ENCODE measurements around the gene SYK.

SYK gene

GRCh38 chr9:90851444-90851843 lies 49.8 kb downstream of the SYK start:
- H3K4me1 ChIP-seq (ENCODE audit: control insufficient read depth, insufficient read depth, low read length): no peaks in the 10 kb centered on the region
- no peaks in the 10 kb centered on the region for H3K9me3 ChIP-seq (ENCODE audit: control insufficient read depth, insufficient read depth, low read length)
- H3K4me3 ChIP-seq (ENCODE audit: low read depth, low read length): no peak overlapping the region
- H3K9ac ChIP-seq (ENCODE audit: low read depth, low read length): no peak overlapping the region
- H3K36me3 ChIP-seq (ENCODE audit: control insufficient read depth, insufficient read depth, low read length): no peaks in the 10 kb centered on the region
- no peaks in the 10 kb centered on the region for H3K27me3 ChIP-seq (ENCODE audit: control insufficient read depth, insufficient read depth, low read length)
- H3K27ac ChIP-seq (ENCODE audit: low read depth, low read length): no peak overlapping the region

- Histone ChIP-seq H3K36me3 (ENCODE audit: control insufficient read depth, insufficient read depth, low read length) (no peaks in the 10 kb centered on the region), H3K27me3 (ENCODE audit: control insufficient read depth, insufficient read depth, low read length) (no peaks in the 10 kb centered on the region), H3K9me3 (ENCODE audit: control insufficient read depth, insufficient read depth, low read length) (no peaks in the 10 kb centered on the region), H3K27ac (ENCODE audit: low read depth, low read length) (no peak overlapping the region), H3K9ac (ENCODE audit: low read depth, low read length) (no peak overlapping the region), H3K4me1 (ENCODE audit: control insufficient read depth, insufficient read depth, low read length) (no peaks in the 10 kb centered on the region), H3K4me3 (ENCODE audit: low read depth, low read length) (no peak overlapping the region)
Observed at GRCh38 chr9:90853945-90854344, 52.3 kb downstream of the SYK start.

DNA sequence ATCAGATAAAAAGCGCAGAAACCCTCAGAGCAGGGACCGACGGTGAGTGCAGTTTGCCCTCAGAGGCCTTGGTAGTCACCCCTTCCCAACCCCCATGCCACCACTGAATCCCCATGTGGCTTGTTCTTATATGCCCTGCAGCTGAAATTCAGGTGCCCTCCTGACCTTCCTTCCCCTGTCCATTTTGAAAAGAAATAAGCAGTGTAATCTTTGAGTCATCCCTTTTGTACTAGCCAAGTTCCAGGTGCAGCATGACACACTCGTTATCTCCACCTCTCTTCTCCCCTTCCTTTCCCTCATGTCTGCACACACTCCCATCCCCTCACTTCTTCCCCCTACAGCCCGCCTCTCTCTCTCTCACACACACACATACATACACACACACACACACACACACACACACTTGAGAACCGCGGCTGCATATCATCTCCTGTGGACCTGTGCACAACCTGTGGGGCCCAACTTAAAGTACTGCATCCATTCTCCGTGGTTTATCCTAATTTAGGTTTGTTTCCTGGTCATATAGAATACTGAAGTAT lies 53.1 kb downstream of the SYK start:
- Histone ChIP-seq H3K9ac (ENCODE audit: low read depth, low read length) (no peak overlapping the region), H3K27me3 (ENCODE audit: control insufficient read depth, insufficient read depth, low read length) (no peaks in the 10 kb centered on the region), H3K4me1 (ENCODE audit: control insufficient read depth, insufficient read depth, low read length) (no peaks in the 10 kb centered on the region), H3K9me3 (ENCODE audit: control insufficient read depth, insufficient read depth, low read length) (no peaks in the 10 kb centered on the region), H3K4me3 (ENCODE audit: low read depth, low read length) (no peak overlapping the region), H3K36me3 (ENCODE audit: control insufficient read depth, insufficient read depth, low read length) (no peaks in the 10 kb centered on the region), H3K27ac (ENCODE audit: low read depth, low read length) (no peak overlapping the region)

DNA sequence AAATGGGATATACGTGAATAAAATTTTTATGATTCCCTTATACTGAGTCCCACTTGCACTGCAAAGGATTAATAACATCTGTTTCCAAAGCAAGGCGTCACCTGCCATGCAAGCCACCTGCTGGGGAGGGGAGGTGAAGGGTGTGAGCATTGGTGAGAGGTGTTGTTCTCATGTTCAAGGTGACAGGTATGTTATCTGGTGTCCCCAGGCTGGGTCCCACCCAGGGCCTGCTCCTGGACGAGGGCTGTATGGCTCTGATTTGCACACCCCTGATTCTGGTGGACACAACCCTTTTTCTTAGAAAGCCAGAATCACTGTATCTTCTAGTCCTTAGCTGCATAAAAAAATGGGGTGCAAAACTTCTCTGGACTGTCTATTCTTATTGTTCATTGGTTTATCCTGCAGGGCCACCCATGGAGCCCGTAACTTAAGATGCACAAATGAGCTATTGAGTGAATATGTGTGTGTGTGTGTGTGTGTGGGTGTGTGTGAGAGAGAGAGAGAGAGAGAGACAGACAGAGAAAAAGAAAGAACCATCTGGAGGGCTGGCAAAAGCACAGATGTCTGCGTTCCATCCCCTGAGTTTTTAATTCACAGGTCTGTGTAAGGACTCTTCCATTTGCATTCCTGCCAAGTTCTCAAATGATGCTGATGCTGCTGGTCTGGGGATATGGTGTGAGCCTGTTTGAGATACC lies 53.7 kb downstream of the SYK start:
- Histone ChIP-seq H3K9ac (ENCODE audit: low read depth, low read length) (no peak overlapping the region), H3K4me1 (ENCODE audit: control insufficient read depth, insufficient read depth, low read length) (no peaks in the 10 kb centered on the region), H3K36me3 (ENCODE audit: control insufficient read depth, insufficient read depth, low read length) (no peaks in the 10 kb centered on the region)

DNA sequence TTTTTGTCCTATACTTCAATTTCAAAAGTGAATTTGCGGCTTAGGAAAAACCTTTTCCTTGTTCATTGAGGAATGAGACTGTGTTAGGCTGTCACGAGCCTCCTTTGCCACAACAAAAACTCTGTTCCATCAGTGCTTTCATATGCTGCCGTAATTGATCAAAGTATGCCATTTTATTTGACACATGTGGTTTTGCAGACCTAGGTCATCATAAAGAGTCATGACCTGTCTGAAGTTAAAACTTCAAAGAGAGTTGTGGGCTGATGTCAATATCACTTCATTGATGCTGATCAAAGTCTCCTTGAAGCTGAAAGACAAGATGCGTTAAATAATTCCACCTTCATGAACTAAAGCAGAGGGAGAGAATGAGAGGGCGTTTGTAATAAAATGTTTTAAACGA lies 55.5 kb downstream of the SYK start:
- Histone ChIP-seq H3K27ac (ENCODE audit: low read depth, low read length) (no peak overlapping the region), H3K36me3 (ENCODE audit: control insufficient read depth, insufficient read depth, low read length) (no peaks in the 10 kb centered on the region), H3K4me1 (ENCODE audit: control insufficient read depth, insufficient read depth, low read length) (no peaks in the 10 kb centered on the region), H3K4me3 (ENCODE audit: low read depth, low read length) (no peak overlapping the region), H3K9ac (ENCODE audit: low read depth, low read length) (no peak overlapping the region), H3K27me3 (ENCODE audit: control insufficient read depth, insufficient read depth, low read length) (no peaks in the 10 kb centered on the region), H3K9me3 (ENCODE audit: control insufficient read depth, insufficient read depth, low read length) (no peaks in the 10 kb centered on the region)

More for the DNA sequence above, 53.7 kb downstream of the SYK start:
- no peaks in the 10 kb centered on the region for H3K27me3 ChIP-seq (ENCODE audit: control insufficient read depth, insufficient read depth, low read length)
- H3K4me3 ChIP-seq (ENCODE audit: low read depth, low read length): no peak overlapping the region
- no peak overlapping the region for H3K27ac ChIP-seq (ENCODE audit: low read depth, low read length)
- H3K9me3 ChIP-seq (ENCODE audit: control insufficient read depth, insufficient read depth, low read length): no peaks in the 10 kb centered on the region

DNA sequence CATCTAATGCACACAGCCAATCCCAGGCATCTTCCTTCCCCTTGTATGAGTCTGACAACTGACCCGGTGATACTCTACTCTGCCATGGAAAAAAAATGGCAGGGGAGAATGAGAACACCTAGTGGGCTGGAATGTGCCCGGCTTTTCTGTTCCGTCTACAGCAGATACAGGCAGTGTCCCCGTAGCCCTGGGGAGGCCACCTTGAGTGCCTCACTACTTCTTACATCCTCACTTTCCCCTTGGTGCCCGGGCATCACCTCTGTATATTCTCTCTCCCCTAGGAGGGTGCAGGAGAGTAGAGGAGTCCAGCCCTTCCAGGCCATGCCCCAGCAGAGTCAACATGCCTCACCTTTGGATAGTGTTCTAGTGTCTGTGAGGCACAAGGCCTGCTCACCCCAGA lies 56.2 kb downstream of the SYK start:
- H3K9ac ChIP-seq (ENCODE audit: low read depth, low read length): no peak overlapping the region
- H3K27me3 ChIP-seq (ENCODE audit: control insufficient read depth, insufficient read depth, low read length): no peaks in the 10 kb centered on the region
- no peaks in the 10 kb centered on the region for H3K36me3 ChIP-seq (ENCODE audit: control insufficient read depth, insufficient read depth, low read length)
- no peaks in the 10 kb centered on the region for H3K9me3 ChIP-seq (ENCODE audit: control insufficient read depth, insufficient read depth, low read length)
- no peak overlapping the region for H3K27ac ChIP-seq (ENCODE audit: low read depth, low read length)
- no peaks in the 10 kb centered on the region for H3K4me1 ChIP-seq (ENCODE audit: control insufficient read depth, insufficient read depth, low read length)
- no peak overlapping the region for H3K4me3 ChIP-seq (ENCODE audit: low read depth, low read length)

DNA sequence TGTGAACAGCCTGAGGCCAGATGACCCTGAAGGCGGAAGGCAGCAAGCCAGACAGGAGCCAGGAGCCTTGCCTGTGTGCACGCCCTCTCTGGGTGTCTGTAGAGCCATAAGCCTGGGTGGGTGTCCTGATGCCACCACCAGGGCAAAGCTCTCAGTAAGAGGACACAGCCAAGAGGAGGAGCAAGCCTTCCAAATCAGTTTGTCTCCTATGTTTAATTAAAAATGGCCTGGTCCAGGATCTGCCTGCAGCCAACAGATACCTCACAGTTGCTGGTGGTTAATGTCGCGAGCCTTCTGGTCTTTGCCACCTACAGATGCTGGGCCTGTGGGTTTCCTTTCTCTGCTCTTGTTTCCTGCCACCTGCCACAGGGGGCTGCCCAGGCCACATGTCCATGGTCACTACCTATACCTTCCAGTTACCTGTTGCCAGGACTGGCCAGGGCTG lies 56.9 kb downstream of the SYK start:
- Histone ChIP-seq H3K4me3 (ENCODE audit: low read depth, low read length) (no peak overlapping the region), H3K27me3 (ENCODE audit: control insufficient read depth, insufficient read depth, low read length) (no peaks in the 10 kb centered on the region), H3K27ac (ENCODE audit: low read depth, low read length) (no peak overlapping the region), H3K9me3 (ENCODE audit: control insufficient read depth, insufficient read depth, low read length) (no peaks in the 10 kb centered on the region), H3K4me1 (ENCODE audit: control insufficient read depth, insufficient read depth, low read length) (no peaks in the 10 kb centered on the region), H3K36me3 (ENCODE audit: control insufficient read depth, insufficient read depth, low read length) (no peaks in the 10 kb centered on the region), H3K9ac (ENCODE audit: low read depth, low read length) (no peak overlapping the region)

GRCh38 chr9:90860382-90860781 lies 58.8 kb downstream of the SYK start:
- Histone ChIP-seq H3K4me3 (ENCODE audit: low read depth, low read length) (no peak overlapping the region), H3K27ac (ENCODE audit: low read depth, low read length) (no peak overlapping the region), H3K27me3 (ENCODE audit: control insufficient read depth, insufficient read depth, low read length) (no peaks in the 10 kb centered on the region), H3K9ac (ENCODE audit: low read depth, low read length) (no peak overlapping the region), H3K4me1 (ENCODE audit: control insufficient read depth, insufficient read depth, low read length) (no peaks in the 10 kb centered on the region), H3K36me3 (ENCODE audit: control insufficient read depth, insufficient read depth, low read length) (no peaks in the 10 kb centered on the region), H3K9me3 (ENCODE audit: control insufficient read depth, insufficient read depth, low read length) (no peaks in the 10 kb centered on the region)

GRCh38 chr9:90860826-90861225 lies 59.2 kb downstream of the SYK start:
- no peaks in the 10 kb centered on the region for H3K36me3 ChIP-seq (ENCODE audit: control insufficient read depth, insufficient read depth, low read length)

DNA sequence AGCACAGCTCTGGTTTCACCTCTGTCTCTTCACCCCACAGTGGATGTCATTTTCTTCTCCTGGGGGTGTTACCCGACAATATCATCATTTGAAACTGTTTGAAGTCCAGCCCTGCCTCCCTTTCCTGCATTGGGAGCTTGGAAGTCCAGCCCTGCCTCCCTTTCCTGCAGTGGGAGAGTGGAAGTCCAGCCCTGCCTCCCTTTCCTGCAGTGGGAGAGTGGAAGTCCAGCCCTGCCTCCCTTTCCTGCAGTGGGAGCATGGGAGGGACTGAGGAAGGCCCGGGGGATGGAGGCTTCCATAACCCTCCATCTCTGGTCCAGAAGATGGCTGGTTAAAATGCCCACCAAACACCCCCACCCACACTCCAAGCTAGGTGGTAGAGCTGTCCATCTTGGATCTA lies 59.8 kb downstream of the SYK start:
- no peaks in the 10 kb centered on the region for H3K27me3 ChIP-seq (ENCODE audit: control insufficient read depth, insufficient read depth, low read length)
- no peaks in the 10 kb centered on the region for H3K36me3 ChIP-seq (ENCODE audit: control insufficient read depth, insufficient read depth, low read length)
- no peak overlapping the region for H3K9ac ChIP-seq (ENCODE audit: low read depth, low read length)
- H3K4me3 ChIP-seq (ENCODE audit: low read depth, low read length): no peak overlapping the region
- H3K9me3 ChIP-seq (ENCODE audit: control insufficient read depth, insufficient read depth, low read length): no peaks in the 10 kb centered on the region
- no peaks in the 10 kb centered on the region for H3K4me1 ChIP-seq (ENCODE audit: control insufficient read depth, insufficient read depth, low read length)
- no peak overlapping the region for H3K27ac ChIP-seq (ENCODE audit: low read depth, low read length)

More at GRCh38 chr9:90860826-90861225, 59.2 kb downstream of the SYK start:
- H3K27me3 ChIP-seq (ENCODE audit: control insufficient read depth, insufficient read depth, low read length): no peaks in the 10 kb centered on the region
- H3K9ac ChIP-seq (ENCODE audit: low read depth, low read length): no peak overlapping the region
- no peaks in the 10 kb centered on the region for H3K4me1 ChIP-seq (ENCODE audit: control insufficient read depth, insufficient read depth, low read length)
- no peak overlapping the region for H3K27ac ChIP-seq (ENCODE audit: low read depth, low read length)
- H3K9me3 ChIP-seq (ENCODE audit: control insufficient read depth, insufficient read depth, low read length): no peaks in the 10 kb centered on the region
- no peak overlapping the region for H3K4me3 ChIP-seq (ENCODE audit: low read depth, low read length)

DNA sequence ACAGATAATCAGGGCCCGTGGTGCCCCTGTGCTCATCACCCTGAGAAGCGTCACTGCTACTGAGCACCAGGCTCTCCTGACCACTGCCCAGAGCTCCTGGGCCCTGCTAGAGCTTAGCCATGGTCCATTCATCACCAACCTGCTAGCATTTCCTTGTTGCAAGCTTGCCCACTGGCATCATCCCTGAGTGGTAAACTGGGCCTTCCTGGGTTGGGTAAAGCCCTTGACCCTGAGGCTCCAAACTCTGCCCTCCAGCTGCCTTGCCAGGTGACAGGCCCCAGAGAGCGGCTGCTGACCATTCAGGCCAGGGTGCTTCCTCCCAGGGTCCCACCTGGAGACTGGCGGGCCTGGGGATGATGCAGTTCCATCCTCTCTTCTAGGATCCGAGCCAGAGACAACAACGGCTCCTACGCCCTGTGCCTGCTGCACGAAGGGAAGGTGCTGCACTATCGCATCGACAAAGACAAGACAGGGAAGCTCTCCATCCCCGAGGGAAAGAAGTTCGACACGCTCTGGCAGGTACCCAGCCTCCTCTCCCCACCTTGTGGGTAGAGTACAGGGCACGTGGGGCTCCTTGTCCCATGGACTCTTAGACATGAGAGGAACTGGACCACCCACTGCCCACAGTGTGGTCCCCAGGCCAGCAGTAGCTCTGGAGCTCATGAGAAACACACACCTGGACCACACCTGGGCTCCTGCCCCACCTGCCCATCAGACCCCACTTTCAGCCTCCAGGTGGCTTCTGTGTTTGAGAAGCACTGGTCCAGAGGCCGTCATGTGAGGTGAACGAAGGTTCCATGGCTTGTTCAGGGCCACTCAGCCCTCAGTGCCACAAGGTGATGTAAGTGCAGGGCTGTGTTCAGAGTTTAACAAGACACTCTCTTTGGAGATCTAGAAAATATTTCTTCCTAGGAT lies 60.5 kb downstream of the SYK start:
- Histone ChIP-seq H3K27me3 (ENCODE audit: control insufficient read depth, insufficient read depth, low read length) (no peaks in the 10 kb centered on the region), H3K4me1 (ENCODE audit: control insufficient read depth, insufficient read depth, low read length) (no peaks in the 10 kb centered on the region), H3K4me3 (ENCODE audit: low read depth, low read length) (no peak overlapping the region), H3K9ac (ENCODE audit: low read depth, low read length) (no peak overlapping the region), H3K27ac (ENCODE audit: low read depth, low read length) (no peak overlapping the region), H3K9me3 (ENCODE audit: control insufficient read depth, insufficient read depth, low read length) (no peaks in the 10 kb centered on the region), H3K36me3 (ENCODE audit: control insufficient read depth, insufficient read depth, low read length) (no peaks in the 10 kb centered on the region)
